Measurements from ENCODE around the gene LAIR2.

LAIR2 gene, protein sequence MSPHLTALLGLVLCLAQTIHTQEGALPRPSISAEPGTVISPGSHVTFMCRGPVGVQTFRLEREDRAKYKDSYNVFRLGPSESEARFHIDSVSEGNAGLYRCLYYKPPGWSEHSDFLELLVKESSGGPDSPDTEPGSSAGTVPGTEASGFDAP

DNA sequence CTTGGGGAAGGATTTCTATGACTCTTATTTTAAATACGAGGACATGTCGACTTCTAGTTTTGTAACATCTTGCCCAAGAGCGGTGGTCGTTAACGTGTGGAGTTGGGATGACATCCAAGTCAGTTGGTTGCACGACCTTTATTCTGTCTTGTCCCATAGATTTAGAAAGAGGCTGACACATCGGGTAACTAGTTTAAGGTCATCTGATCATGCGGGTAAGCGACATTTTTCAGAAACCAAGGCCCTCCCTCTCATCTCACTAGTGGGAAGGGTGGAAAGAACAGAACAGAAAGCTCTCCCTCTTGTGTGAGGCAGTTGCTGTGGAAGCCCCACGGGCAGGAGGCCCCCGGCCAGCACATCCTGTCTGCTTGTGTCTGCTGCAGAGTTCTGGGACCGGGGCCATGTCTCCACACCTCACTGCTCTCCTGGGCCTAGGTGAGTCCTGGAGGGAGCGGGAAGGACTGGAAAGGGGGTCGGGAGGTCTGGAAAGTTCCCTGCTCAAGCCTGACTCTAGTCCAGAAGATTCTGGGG lies at the start of gene LAIR2:
Gene LAIR2, plus strand, starts transcription at position 314 of the 531 bp plus-strand sequence. Its CDS starts 88 bp downstream, at position 402.
- Mint-ChIP-seq H3K27me3 (ENCODE audit: low read depth, poor library complexity) (no peaks in the 10 kb centered on the region), H3K9me3 (peaks cover 69% of the 10 kb centered on the region), H3K27ac (no peak within 1 kb of the TSS), H3K36me3 (ENCODE audit: low read depth) (no peaks in the 10 kb centered on the region), H3K4me1 (no peaks in the 10 kb centered on the region), H3K4me3 (no peak within 1 kb of the TSS)
- no peak for DNase-seq
- TF ChIP-seq, protein P1, sequence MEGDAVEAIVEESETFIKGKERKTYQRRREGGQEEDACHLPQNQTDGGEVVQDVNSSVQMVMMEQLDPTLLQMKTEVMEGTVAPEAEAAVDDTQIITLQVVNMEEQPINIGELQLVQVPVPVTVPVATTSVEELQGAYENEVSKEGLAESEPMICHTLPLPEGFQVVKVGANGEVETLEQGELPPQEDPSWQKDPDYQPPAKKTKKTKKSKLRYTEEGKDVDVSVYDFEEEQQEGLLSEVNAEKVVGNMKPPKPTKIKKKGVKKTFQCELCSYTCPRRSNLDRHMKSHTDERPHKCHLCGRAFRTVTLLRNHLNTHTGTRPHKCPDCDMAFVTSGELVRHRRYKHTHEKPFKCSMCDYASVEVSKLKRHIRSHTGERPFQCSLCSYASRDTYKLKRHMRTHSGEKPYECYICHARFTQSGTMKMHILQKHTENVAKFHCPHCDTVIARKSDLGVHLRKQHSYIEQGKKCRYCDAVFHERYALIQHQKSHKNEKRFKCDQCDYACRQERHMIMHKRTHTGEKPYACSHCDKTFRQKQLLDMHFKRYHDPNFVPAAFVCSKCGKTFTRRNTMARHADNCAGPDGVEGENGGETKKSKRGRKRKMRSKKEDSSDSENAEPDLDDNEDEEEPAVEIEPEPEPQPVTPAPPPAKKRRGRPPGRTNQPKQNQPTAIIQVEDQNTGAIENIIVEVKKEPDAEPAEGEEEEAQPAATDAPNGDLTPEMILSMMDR (IDR thresholded peaks at IDR 0.05), result no peak

DNA sequence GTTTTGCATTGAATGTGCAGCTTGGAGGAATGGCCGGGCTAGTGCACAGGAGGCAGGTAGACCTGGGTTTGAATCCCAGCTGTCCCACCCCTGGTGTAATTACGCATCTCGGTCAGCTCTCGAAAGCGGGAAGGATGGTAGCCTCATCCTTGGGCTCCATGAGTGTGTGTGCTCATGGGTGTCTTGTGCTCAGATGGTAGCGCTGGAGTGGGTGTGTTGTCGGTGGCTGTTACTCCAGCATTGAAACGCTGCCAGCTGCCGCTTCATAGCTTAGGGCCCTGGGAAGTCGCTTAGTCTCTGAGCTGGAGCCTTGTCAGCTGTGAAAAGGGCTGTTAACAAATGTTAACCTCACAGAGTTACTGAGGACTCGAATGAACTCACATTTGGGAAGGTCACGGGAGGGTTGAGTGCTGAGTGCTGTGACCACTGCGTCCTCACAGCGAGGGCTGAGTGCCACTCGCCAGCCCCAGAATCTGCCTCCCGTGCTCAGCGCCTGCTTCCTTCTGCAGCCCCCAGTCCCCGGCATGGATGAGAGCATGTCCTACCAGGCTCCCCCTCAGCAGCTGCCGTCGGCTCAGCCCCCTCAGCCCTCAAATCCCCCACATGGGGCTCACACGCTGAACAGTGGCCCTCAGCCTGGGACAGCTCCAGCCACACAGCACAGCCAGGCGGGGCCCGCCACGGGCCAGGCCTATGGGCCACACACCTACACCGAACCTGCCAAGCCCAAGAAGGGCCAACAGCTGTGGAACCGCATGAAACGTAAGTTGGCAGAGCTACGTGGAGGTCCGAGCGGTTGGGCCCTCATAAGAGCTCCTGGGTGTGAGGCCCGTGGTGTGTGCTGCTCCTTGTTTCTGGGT lies 48.5 kb upstream of the LAIR2 start:
- DNase-seq, result no peak
- Mint-ChIP-seq H3K27me3 (ENCODE audit: low read depth, poor library complexity) (peaks cover 3% of the 10 kb centered on the region), H3K4me1 (peaks cover 19% of the 10 kb centered on the region), H3K9me3 (no peaks in the 10 kb centered on the region), H3K27ac (no peak overlapping the region), H3K36me3 (ENCODE audit: low read depth) (peaks cover 56% of the 10 kb centered on the region), H3K4me3 (no peak overlapping the region)
- TF ChIP-seq, protein P1 (IDR thresholded peaks at IDR 0.05), result no peak

DNA sequence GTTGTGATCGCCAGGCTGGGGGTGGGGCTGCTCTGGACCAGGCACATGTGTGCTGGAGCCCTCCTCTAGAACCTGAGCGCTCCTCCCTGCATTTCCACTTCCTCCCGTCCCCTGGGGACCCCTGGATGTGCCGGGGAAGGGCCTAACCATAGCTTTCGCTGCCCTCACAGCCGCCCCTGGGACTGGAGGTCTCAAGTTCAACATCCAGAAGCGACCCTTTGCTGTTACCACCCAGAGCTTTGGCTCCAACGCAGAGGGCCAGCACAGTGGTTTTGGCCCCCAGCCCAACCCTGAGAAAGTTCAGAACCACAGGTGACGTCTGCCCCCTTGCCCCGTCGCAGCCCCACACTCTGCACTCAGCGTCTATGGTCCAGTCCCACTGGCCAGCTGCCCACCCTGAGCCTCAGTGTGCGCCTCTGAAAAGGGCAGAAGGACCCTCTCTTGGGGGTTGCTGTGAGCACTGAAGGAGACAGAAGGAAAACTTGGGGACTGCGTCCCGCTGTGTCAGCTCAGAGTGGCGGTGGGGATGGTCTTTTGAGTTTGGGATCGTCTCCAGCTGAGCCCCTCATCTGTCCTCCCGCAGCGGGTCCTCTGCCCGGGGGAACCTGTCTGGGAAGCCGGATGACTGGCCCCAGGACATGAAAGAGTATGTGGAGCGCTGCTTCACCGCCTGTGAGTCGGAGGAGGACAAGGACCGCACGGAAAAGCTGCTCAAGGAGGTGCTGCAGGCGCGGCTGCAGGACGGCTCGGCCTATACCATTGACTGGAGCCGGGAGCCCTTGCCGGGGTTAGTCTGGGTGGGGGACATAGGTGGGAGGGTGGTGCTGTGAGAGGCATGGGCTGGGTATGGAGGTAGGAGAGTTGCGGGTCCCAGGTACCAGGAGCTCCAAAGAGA lies 47.6 kb upstream of the LAIR2 start:
- Mint-ChIP-seq H3K27me3 (ENCODE audit: low read depth, poor library complexity) (peaks cover 3% of the 10 kb centered on the region), H3K9me3 (no peaks in the 10 kb centered on the region), H3K4me3 (no peak overlapping the region), H3K4me1 (peaks cover 24% of the 10 kb centered on the region), H3K27ac (no peak overlapping the region), H3K36me3 (ENCODE audit: low read depth) (peaks cover 63% of the 10 kb centered on the region)
- no peak for DNase-seq
- TF ChIP-seq, protein P1 (IDR thresholded peaks at IDR 0.05), result no peak

DNA sequence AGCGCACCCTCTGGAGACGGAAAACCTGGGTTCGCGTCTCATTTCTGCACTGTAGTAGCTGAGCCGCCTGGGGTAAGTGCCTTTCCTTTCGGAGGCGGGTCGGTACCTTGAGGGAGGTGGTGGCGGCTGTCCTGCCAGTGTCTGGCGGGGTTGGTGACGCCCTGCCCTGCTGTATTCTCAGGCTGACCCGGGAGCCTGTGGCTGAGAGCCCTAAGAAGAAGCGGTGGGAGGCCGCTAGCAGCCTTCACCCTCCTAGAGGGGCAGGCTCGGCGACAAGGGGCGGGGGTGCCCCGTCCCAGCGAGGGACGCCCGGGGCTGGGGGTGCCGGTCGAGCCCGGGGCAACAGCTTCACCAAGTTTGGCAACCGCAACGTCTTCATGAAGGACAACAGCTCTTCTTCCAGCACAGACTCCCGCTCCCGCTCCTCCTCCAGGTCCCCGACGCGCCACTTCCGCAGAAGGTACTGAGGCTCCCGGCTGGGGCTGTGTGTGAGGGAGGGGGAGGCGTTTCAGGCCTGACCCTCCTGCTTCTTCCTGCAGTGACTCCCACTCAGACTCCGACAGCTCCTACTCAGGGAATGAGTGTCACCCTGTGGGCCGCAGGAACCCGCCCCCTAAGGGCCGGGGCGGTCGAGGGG lies 46.7 kb upstream of the LAIR2 start:
- no peak overlapping the region for H3K4me3 Mint-ChIP-seq
- H3K27me3 Mint-ChIP-seq (ENCODE audit: low read depth, poor library complexity), result peaks cover 3% of the 10 kb centered on the region
- no peak for DNase-seq
- H3K27ac Mint-ChIP-seq, result no peak overlapping the region
- TF ChIP-seq, protein P1 (IDR thresholded peaks at IDR 0.05), result no peak
- peaks cover 15% of the 10 kb centered on the region for H3K4me1 Mint-ChIP-seq
- H3K9me3 Mint-ChIP-seq, result no peaks in the 10 kb centered on the region
- H3K36me3 Mint-ChIP-seq (ENCODE audit: low read depth), result peaks cover 62% of the 10 kb centered on the region
